ENCODE data around the gene VSIG10L2. TPM values are rescaled to one million over a fixed set of nuclear protein-coding genes. Genes with fewer than 3 reads are reported as not detected.

VSIG10L2 gene
- polyA plus RNA-seq, 4 donors = 0.01 to 0.10 TPM; not detected in 2

GRCh38 chr11:125932301-125932700, 13.5 kb upstream of the VSIG10L2 start:
- H3K36me3 ChIP-seq (ENCODE audit: control insufficient read depth in 3 of 3, insufficient read depth in 2 of 3, low read depth in 1 of 3, low read length in 3 of 3) = no peaks in the 10 kb centered on the region
- H3K4me3 ChIP-seq (ENCODE audit: low read depth in 1 of 3, low read length in 3 of 3) = no peak overlapping the region
- no peaks in the 10 kb centered on the region for H3K4me1 ChIP-seq (ENCODE audit: control insufficient read depth in 3 of 3, insufficient read depth in 2 of 3, low read depth in 1 of 3, low read length in 2 of 3)
- peaks cover 0 to 6% (median 0%) of the 10 kb centered on the region in 3 donors for H3K27me3 ChIP-seq (ENCODE audit: control insufficient read depth in 3 of 3, insufficient read depth in 3 of 3, low read length in 3 of 3)
- 80 to 87% (median 81%) methylated on average over 9 of the region's 9 CpGs for WGBS, 3 donors
- no peak for DNase-seq
- H3K27ac ChIP-seq (ENCODE audit: low read depth in 1 of 3, low read length in 2 of 3) = no peak overlapping the region
- no peaks in the 10 kb centered on the region for H3K9me3 ChIP-seq (ENCODE audit: control insufficient read depth in 2 of 2, insufficient read depth in 1 of 2, low read depth in 1 of 2, low read length in 1 of 2)
- FAIRE-seq = no peak

DNA sequence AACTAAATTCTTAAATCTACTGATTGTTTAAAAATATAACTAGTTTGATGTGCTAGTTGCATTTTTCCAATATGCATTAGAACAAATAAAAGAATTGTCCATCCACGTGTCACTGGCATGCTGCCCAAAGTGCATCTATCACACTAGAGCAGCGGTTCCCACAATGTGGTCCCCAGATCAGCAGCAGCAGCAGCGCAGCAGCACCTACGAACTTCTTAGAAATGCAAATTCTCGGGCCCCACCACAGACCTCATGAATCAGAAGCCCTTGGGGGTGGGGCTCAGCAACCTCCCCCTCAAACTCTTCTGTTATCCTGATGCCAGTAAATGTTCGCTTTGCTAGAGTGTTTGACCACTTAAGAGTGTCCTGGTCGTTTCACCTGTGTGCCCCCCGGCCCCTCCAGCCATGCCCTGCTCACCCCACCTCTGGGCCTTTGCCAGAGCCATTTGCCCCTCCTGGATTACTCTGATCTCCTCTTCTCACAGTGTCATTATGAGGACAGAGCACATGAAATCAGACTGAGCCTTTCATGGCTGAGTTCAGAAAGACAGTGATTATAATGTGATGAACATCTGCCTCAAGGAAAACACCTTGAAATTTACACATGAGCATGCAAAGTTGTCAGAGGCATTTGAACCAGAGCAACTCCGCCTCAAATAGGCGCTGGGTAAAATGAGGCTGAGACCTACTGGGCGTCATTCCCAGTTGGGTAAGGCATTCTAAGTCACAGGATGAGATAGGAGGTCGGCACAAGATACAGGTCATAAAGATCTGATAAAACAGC, 12.6 kb upstream of the VSIG10L2 start:
- Histone ChIP-seq H3K27ac (ENCODE audit: low read depth in 1 of 3, low read length in 2 of 3) (no peak overlapping the region), H3K9me3 (ENCODE audit: control insufficient read depth in 2 of 2, insufficient read depth in 1 of 2, low read depth in 1 of 2, low read length in 1 of 2) (no peaks in the 10 kb centered on the region), H3K36me3 (ENCODE audit: control insufficient read depth in 3 of 3, insufficient read depth in 2 of 3, low read depth in 1 of 3, low read length in 3 of 3) (no peaks in the 10 kb centered on the region), H3K4me3 (ENCODE audit: low read depth in 1 of 3, low read length in 3 of 3) (no peak overlapping the region), H3K4me1 (ENCODE audit: control insufficient read depth in 3 of 3, insufficient read depth in 2 of 3, low read depth in 1 of 3, low read length in 2 of 3) (no peaks in the 10 kb centered on the region), H3K27me3 (ENCODE audit: control insufficient read depth in 3 of 3, insufficient read depth in 3 of 3, low read length in 3 of 3) (peaks cover 0 to 6% (median 0%) of the 10 kb centered on the region in 3 donors)
- FAIRE-seq (no peak), DNase-seq (no peak)
- WGBS, 3 donors = 61 to 69% (median 67%) methylated on average over 12 of the region's 12 CpGs

GRCh38 chr11:125934473-125934872, 11.4 kb upstream of the VSIG10L2 start:
- 88 to 94% (median 90%) methylated on average over 8 of the region's 8 CpGs for WGBS, 3 donors
- Histone ChIP-seq H3K27me3 (ENCODE audit: control insufficient read depth in 3 of 3, insufficient read depth in 3 of 3, low read length in 3 of 3) (peaks cover 0 to 6% (median 0%) of the 10 kb centered on the region in 3 donors), H3K9me3 (ENCODE audit: control insufficient read depth in 2 of 2, insufficient read depth in 1 of 2, low read depth in 1 of 2, low read length in 1 of 2) (no peaks in the 10 kb centered on the region), H3K4me3 (ENCODE audit: low read depth in 1 of 3, low read length in 3 of 3) (no peak overlapping the region), H3K27ac (ENCODE audit: low read depth in 1 of 3, low read length in 2 of 3) (no peak overlapping the region), H3K36me3 (ENCODE audit: control insufficient read depth in 3 of 3, insufficient read depth in 2 of 3, low read depth in 1 of 3, low read length in 3 of 3) (no peaks in the 10 kb centered on the region), H3K4me1 (ENCODE audit: control insufficient read depth in 3 of 3, insufficient read depth in 2 of 3, low read depth in 1 of 3, low read length in 2 of 3) (no peaks in the 10 kb centered on the region)
- no peak for DNase-seq
- FAIRE-seq = no peak

DNA sequence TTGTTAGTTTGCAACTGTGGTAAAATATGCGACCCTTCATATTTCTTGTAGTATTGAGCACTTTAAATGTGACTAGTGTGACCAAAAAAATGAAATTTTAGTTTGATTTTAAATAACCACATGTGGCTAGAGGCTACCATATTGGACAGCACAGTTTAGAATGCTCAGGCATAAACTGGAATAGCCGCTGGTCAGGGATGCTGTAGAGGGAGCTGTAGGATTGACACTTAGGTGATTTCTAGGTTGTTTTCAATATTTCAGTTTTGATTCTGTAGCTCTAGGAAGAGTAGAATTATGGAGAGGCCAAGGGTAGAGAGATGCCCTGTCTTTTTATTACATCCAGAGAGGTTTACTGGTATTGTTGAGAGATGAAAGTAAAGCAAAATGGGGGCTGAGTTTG, 10.8 kb upstream of the VSIG10L2 start:
- no peak overlapping the region for H3K27ac ChIP-seq (ENCODE audit: low read depth in 1 of 3, low read length in 2 of 3)
- 89 to 96% (median 94%) methylated on average over 2 of the region's 2 CpGs for WGBS, 3 donors
- peaks cover 0 to 3% (median 0%) of the 10 kb centered on the region in 3 donors for H3K27me3 ChIP-seq (ENCODE audit: control insufficient read depth in 3 of 3, insufficient read depth in 3 of 3, low read length in 3 of 3)
- H3K9me3 ChIP-seq (ENCODE audit: control insufficient read depth in 2 of 2, insufficient read depth in 1 of 2, low read depth in 1 of 2, low read length in 1 of 2) = no peaks in the 10 kb centered on the region
- H3K36me3 ChIP-seq (ENCODE audit: control insufficient read depth in 3 of 3, insufficient read depth in 2 of 3, low read depth in 1 of 3, low read length in 3 of 3) = no peaks in the 10 kb centered on the region
- DNase-seq = no peak
- H3K4me3 ChIP-seq (ENCODE audit: low read depth in 1 of 3, low read length in 3 of 3) = no peak overlapping the region
- H3K4me1 ChIP-seq (ENCODE audit: control insufficient read depth in 3 of 3, insufficient read depth in 2 of 3, low read depth in 1 of 3, low read length in 2 of 3) = no peaks in the 10 kb centered on the region
- FAIRE-seq = no peak

- no peak for FAIRE-seq
- WGBS, 3 donors = 72 to 80% (median 77%) methylated on average over 12 of the region's 12 CpGs
Observed at GRCh38 chr11:125935618-125936199, 10.1 kb upstream of the VSIG10L2 start.

DNA sequence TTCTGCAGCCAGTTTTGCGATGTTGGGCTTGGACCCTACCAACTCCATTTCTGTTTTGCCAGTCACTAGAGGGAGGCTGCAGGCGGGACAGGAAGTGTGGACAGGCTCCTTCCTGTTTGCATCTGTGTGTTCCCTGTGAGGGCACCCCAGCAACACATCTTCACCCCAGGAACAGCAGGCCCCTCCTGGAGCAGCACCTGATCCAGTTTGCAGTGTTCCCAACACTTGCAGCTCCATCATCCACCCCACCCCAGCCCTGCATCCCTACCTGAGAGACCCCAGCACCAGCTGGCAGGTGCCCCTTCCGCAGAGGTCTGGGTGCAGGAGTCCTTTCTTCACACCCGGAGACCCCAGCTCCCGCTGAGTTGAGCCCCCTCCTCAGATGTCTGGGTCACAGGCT, 7.4 kb upstream of the VSIG10L2 start:
- FAIRE-seq (no peak), DNase-seq (no peak)
- Histone ChIP-seq H3K27me3 (ENCODE audit: control insufficient read depth in 3 of 3, insufficient read depth in 3 of 3, low read length in 3 of 3) (no peaks in the 10 kb centered on the region), H3K9me3 (ENCODE audit: control insufficient read depth in 2 of 2, insufficient read depth in 1 of 2, low read depth in 1 of 2, low read length in 1 of 2) (no peaks in the 10 kb centered on the region), H3K27ac (ENCODE audit: low read depth in 1 of 3, low read length in 2 of 3) (no peak overlapping the region), H3K36me3 (ENCODE audit: control insufficient read depth in 3 of 3, insufficient read depth in 2 of 3, low read depth in 1 of 3, low read length in 3 of 3) (no peaks in the 10 kb centered on the region), H3K4me3 (ENCODE audit: low read depth in 1 of 3, low read length in 3 of 3) (no peak overlapping the region), H3K4me1 (ENCODE audit: control insufficient read depth in 3 of 3, insufficient read depth in 2 of 3, low read depth in 1 of 3, low read length in 2 of 3) (peaks cover 0 to 5% (median 0%) of the 10 kb centered on the region in 3 donors)
- 89 to 93% (median 91%) methylated on average over 5 of the region's 5 CpGs for WGBS, 3 donors

More at GRCh38 chr11:125935618-125936199, 10.1 kb upstream of the VSIG10L2 start:
- Histone ChIP-seq H3K4me3 (ENCODE audit: low read depth in 1 of 3, low read length in 3 of 3) (no peak overlapping the region), H3K27me3 (ENCODE audit: control insufficient read depth in 3 of 3, insufficient read depth in 3 of 3, low read length in 3 of 3) (peaks cover 0 to 3% (median 0%) of the 10 kb centered on the region in 3 donors), H3K4me1 (ENCODE audit: control insufficient read depth in 3 of 3, insufficient read depth in 2 of 3, low read depth in 1 of 3, low read length in 2 of 3) (no peaks in the 10 kb centered on the region), H3K9me3 (ENCODE audit: control insufficient read depth in 2 of 2, insufficient read depth in 1 of 2, low read depth in 1 of 2, low read length in 1 of 2) (no peaks in the 10 kb centered on the region), H3K27ac (ENCODE audit: low read depth in 1 of 3, low read length in 2 of 3) (no peak overlapping the region), H3K36me3 (ENCODE audit: control insufficient read depth in 3 of 3, insufficient read depth in 2 of 3, low read depth in 1 of 3, low read length in 3 of 3) (no peaks in the 10 kb centered on the region)
- no peak for DNase-seq

DNA sequence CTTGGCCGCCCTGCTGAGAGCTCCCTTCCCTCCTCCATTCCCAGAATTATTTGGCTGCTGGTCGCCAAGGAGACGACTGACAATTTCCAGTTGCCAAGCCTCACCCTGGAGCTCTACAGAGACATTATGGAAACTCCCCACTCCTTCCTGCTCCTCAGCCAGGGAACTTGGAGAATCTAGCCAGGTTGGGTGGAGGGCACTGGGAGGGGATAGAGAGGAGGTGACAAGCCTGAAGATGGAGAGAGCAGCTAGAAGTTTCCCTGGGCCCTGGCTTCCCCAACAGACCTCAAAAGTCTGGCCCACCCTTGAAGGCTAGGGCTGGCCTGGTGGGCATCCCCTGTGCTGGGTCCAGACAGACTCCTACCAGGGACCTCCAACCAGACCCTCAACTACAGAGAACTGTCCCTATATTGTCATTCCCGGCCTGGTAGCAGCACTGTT, 6.7 kb upstream of the VSIG10L2 start:
- Histone ChIP-seq H3K27me3 (ENCODE audit: control insufficient read depth in 3 of 3, insufficient read depth in 3 of 3, low read length in 3 of 3) (no peaks in the 10 kb centered on the region), H3K4me3 (ENCODE audit: low read depth in 1 of 3, low read length in 3 of 3) (no peak overlapping the region), H3K4me1 (ENCODE audit: control insufficient read depth in 3 of 3, insufficient read depth in 2 of 3, low read depth in 1 of 3, low read length in 2 of 3) (peaks cover 0 to 5% (median 0%) of the 10 kb centered on the region in 3 donors), H3K36me3 (ENCODE audit: control insufficient read depth in 3 of 3, insufficient read depth in 2 of 3, low read depth in 1 of 3, low read length in 3 of 3) (no peaks in the 10 kb centered on the region), H3K9me3 (ENCODE audit: control insufficient read depth in 2 of 2, insufficient read depth in 1 of 2, low read depth in 1 of 2, low read length in 1 of 2) (no peaks in the 10 kb centered on the region), H3K27ac (ENCODE audit: low read depth in 1 of 3, low read length in 2 of 3) (no peak overlapping the region)
- DNase-seq (no peak), FAIRE-seq (no peak)
- 67 to 80% (median 77%) methylated on average over 4 of the region's 4 CpGs for WGBS, 3 donors

DNA sequence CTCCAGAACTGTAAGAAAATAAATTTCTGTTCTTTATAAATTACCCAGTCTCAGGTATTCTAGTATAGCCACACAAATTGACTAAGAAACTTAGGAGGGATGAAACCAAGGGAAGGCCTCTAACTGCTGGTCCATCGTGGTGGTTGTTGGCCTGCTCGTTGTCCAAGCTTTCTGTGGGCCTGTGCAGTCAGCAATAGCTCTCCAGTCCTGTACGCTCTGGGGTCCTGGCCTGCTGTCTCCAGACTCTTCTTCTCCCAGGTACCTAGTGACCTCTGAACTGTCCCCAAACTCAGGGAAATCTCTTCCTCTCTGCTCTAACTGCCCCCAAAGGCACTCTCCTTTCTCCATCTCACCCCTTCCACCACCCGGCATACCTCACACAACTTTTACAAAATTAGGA, 5.7 kb upstream of the VSIG10L2 start:
- no peak for DNase-seq

More for the DNA sequence above, 5.7 kb upstream of the VSIG10L2 start:
- Histone ChIP-seq H3K4me3 (ENCODE audit: low read depth in 1 of 3, low read length in 3 of 3) (no peak overlapping the region), H3K36me3 (ENCODE audit: control insufficient read depth in 3 of 3, insufficient read depth in 2 of 3, low read depth in 1 of 3, low read length in 3 of 3) (no peaks in the 10 kb centered on the region), H3K27me3 (ENCODE audit: control insufficient read depth in 3 of 3, insufficient read depth in 3 of 3, low read length in 3 of 3) (no peaks in the 10 kb centered on the region), H3K9me3 (ENCODE audit: control insufficient read depth in 2 of 2, insufficient read depth in 1 of 2, low read depth in 1 of 2, low read length in 1 of 2) (no peaks in the 10 kb centered on the region), H3K4me1 (ENCODE audit: control insufficient read depth in 3 of 3, insufficient read depth in 2 of 3, low read depth in 1 of 3, low read length in 2 of 3) (peaks cover 0 to 5% (median 0%) of the 10 kb centered on the region in 3 donors), H3K27ac (ENCODE audit: low read depth in 1 of 3, low read length in 2 of 3) (no peak overlapping the region)
- FAIRE-seq = no peak
- WGBS, 3 donors = 90 to 93% (median 92%) methylated on average over 4 of the region's 4 CpGs
